ENCODE results near the gene AKAP7. TPM values are rescaled to one million over a fixed set of nuclear protein-coding genes. Genes with fewer than 3 reads are reported as not detected.

Gene AKAP7
- total RNA-seq, 1 donor from 2014 or later = 10.9 TPM

GRCh38 chr6:131305037-131305850 lies 170.0 kb downstream of the AKAP7 start:
- no peak for DNase-seq
- H3K4me1 ChIP-seq = no peaks in the 10 kb centered on the region
- H3K27ac ChIP-seq (replicated peaks) = no peak overlapping the region
- peaks cover 11% of the 10 kb centered on the region for H3K9me3 ChIP-seq (replicated peaks)
- no peak overlapping the region for H3K4me3 ChIP-seq
- H3K36me3 ChIP-seq = no peaks in the 10 kb centered on the region
- no peaks in the 10 kb centered on the region for H3K27me3 ChIP-seq (ENCODE audit: low read depth)
- no peak for TF ChIP-seq CTCF (IDR thresholded peaks at IDR 0.05; ENCODE audit: borderline replicate concordance)
- intact Hi-C loops (cut with micrococcal nuclease) = no loop called here

GRCh38 chr6:131309437-131309836 lies 174.2 kb downstream of the AKAP7 start:
- Histone ChIP-seq H3K27ac (replicated peaks) (no peak overlapping the region), H3K27me3 (ENCODE audit: low read depth) (no peaks in the 10 kb centered on the region), H3K4me1 (no peaks in the 10 kb centered on the region), H3K36me3 (no peaks in the 10 kb centered on the region), H3K9me3 (replicated peaks) (peaks cover 23% of the 10 kb centered on the region), H3K4me3 (no peak overlapping the region)
- no peak for TF ChIP-seq CTCF (IDR thresholded peaks at IDR 0.05; ENCODE audit: borderline replicate concordance)
- intact Hi-C loops (cut with micrococcal nuclease) = no loop called here
- no peak for DNase-seq

- Histone ChIP-seq H3K27me3 (ENCODE audit: low read depth) (no peaks in the 10 kb centered on the region), H3K27ac (replicated peaks) (no peak overlapping the region), H3K4me3 (no peak overlapping the region), H3K36me3 (no peaks in the 10 kb centered on the region), H3K4me1 (no peaks in the 10 kb centered on the region), H3K9me3 (replicated peaks) (peaks cover 38% of the 10 kb centered on the region)
- DNase-seq = no peak
- no peak for TF ChIP-seq CTCF (IDR thresholded peaks at IDR 0.05; ENCODE audit: borderline replicate concordance)
- intact Hi-C loops (cut with micrococcal nuclease) = no loop called here
Observed at GRCh38 chr6:131314838-131315237, 179.6 kb downstream of the AKAP7 start.

GRCh38 chr6:131316654-131317053 lies 181.4 kb downstream of the AKAP7 start:
- no peaks in the 10 kb centered on the region for H3K4me1 ChIP-seq
- intact Hi-C loops (cut with micrococcal nuclease) = no loop called here
- peaks cover 31% of the 10 kb centered on the region for H3K9me3 ChIP-seq (replicated peaks)
- no peak for TF ChIP-seq CTCF (IDR thresholded peaks at IDR 0.05; ENCODE audit: borderline replicate concordance)
- H3K36me3 ChIP-seq = no peaks in the 10 kb centered on the region
- H3K27ac ChIP-seq (replicated peaks) = no peak overlapping the region
- no peak for DNase-seq
- no peak overlapping the region for H3K4me3 ChIP-seq
- H3K27me3 ChIP-seq (ENCODE audit: low read depth) = no peaks in the 10 kb centered on the region

GRCh38 chr6:131317516-131317915 lies 182.2 kb downstream of the AKAP7 start:
- peaks cover 31% of the 10 kb centered on the region for H3K9me3 ChIP-seq (replicated peaks)
- intact Hi-C loops (cut with micrococcal nuclease) = no loop called here
- H3K27me3 ChIP-seq (ENCODE audit: low read depth) = no peaks in the 10 kb centered on the region
- no peak for DNase-seq
- TF ChIP-seq CTCF (IDR thresholded peaks at IDR 0.05; ENCODE audit: borderline replicate concordance) = no peak
- no peak overlapping the region for H3K27ac ChIP-seq (replicated peaks)
- no peaks in the 10 kb centered on the region for H3K36me3 ChIP-seq
- H3K4me1 ChIP-seq = no peaks in the 10 kb centered on the region
- no peak overlapping the region for H3K4me3 ChIP-seq

All from left ventricle myocardium inferior (tissue), 1 donor.